ENCODE results near the gene CIAO2B.
"Not testable (repeated sequence)": the region's sequence is repeated elsewhere in the genome, so short reads cannot be mapped to it uniquely, and the experiment has no call there.

The CIAO2B gene

GRCh38 chr16:66903544-66904427 is 30.4 kb downstream of the CIAO2B start:
- no peak for DNase-seq (ENCODE audit: low spot score)

DNA sequence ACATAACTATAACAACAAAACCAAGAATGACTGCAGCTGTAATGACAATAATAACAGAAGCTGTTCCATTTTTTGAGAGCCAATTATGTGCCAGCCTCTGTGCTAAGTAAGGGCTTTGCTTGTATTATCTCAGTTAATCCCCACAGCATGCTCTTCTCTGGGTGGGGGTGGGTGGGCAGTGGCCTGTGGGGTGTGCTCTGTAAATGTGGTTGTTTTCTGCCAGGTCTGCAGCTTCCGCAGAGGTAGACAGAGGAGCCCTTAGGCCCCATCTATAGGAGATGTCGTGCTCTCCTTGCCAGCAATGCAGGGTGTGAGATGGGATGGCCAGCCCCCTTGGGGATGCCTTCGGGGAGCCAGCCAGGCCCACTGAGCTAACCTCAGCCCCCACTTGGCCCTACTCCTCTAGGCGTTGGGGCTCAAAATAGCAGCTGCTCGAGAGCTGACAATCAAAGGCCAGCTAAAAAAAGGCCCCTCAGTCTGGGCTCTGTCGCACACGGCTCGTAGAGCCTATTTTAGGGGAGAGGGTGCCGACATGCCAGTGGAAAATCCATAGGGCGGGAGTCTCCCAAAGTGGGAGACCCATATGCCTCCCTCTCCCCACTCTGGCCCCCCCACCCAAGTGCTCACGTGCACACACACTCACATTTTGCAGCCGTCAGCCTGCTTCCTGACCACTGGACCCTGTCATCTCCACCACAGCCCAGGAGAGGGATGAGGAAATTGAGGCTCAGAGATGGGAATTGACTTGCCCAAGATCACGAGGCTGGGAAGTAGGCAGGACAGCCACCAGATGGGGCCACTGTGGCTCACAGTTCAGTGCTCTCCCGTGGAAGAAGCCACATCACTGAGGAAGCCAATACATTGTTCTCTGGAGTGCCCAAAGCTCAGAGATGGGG is 31.3 kb downstream of the CIAO2B start:
- DNase-seq (ENCODE audit: low spot score): no peak

GRCh38 chr16:66901626-66902025 is 32.6 kb downstream of the CIAO2B start:
- peak; percentile 86 for DNase-seq (ENCODE audit: low spot score)

DNA sequence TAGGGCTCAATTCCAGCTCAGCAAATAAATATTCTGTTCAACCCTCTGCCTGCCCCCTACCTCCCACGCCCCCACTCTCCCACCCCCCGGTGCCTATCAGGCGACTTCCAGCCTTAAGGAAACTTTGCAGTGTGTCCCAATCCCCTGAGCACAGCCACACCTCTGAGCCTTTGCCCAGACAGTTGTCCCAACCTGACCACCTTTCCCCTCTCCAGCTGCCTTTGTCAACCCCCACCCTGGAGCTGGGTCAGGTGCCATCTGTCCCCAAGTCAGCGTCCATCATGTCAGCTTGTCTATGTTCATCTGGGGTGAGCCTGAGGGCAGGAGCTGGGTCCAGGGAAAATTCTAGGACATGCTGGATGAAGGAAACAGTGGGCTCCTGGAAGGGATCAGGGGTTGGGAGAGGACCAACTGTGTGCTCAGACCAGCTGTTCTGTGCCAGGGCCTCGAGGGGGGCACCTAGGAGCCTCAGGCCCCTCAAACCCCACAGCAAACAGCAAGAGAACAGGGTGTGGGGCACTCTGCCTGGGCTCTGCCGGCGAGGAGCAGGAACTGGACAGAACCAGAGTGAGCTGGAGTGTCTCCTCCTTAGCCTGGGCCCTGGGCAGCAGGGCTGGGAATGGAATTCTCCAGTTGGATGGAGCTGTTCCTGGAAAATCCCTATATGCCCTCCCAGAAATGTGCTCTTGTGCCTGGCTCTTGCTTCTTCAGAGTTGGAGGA is 33.3 kb downstream of the CIAO2B start:
- DNase-seq (ENCODE audit: low spot score): peak; percentile 79

DNA sequence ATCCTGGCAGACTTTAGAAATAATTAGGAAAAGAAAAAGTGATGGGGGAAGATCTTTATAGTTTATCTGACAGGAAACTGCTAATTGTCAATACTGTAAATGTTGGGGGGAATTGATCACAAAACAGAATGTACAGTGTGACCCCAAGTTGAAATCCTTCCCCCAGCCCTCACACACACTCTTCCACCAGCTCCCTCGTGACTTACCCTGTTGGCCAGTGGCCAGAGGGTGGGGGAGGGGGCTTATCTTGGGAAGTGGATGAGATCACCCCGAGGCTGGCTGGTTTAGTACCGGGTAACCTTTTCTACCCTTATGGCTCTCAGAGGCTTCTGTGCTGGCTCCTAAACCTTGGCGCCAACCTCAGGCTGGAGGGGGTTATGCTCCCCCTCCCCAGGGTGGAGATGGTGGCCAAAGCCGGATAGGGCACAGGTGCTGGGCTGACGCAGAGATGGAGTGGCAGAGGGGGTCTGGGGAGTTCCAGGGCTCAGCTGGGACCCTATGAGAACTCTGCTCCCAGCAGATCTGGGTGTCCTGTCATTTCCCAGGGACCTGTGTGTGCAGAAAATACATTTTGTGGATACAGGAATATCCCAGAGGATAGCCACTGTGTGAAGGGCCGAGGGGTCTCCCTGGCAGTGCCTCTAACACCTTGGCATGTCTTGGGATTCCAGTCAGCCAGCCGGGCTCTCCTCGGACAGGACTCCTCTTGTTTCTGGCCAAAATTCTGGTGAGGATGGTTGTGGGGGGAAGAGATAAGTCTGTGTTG is 34.1 kb downstream of the CIAO2B start:
- DNase-seq (ENCODE audit: low spot score): no peak

GRCh38 chr16:66899310-66899944 is 34.8 kb downstream of the CIAO2B start:
- DNase-seq (ENCODE audit: low spot score): no peak

- DNase-seq (ENCODE audit: low spot score): no peak
Measured at GRCh38 chr16:66898933-66899309, 35.3 kb downstream of the CIAO2B start.

- no peak for DNase-seq (ENCODE audit: low spot score)
Measured at GRCh38 chr16:66898207-66898606, 36.0 kb downstream of the CIAO2B start.

DNA sequence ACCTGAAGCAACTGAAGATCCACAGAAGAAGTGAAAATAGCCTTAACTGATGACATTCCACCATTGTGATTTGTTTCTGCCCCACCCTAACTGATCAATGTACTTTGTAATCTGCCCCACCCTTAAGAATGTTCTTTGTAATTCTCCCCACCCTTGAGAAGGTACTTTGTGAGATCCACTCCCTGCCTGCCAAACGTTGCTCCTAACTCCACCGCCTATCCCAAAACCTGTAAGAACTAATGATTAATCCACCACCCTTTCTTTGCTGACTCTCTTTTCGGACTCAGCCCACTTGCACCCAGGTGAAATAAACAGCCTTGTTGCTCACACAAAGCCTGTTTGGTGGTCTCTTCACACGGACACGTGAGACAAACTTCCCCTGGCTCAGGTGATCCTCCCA is 37.5 kb downstream of the CIAO2B start:
- not testable (repeated sequence) for DNase-seq (ENCODE audit: low spot score)

GRCh38 chr16:66895999-66896398 is 38.2 kb downstream of the CIAO2B start:
- DNase-seq (ENCODE audit: low spot score): no peak

GRCh38 chr16:66895689-66895979 is 38.6 kb downstream of the CIAO2B start:
- no peak for DNase-seq (ENCODE audit: low spot score)

DNA sequence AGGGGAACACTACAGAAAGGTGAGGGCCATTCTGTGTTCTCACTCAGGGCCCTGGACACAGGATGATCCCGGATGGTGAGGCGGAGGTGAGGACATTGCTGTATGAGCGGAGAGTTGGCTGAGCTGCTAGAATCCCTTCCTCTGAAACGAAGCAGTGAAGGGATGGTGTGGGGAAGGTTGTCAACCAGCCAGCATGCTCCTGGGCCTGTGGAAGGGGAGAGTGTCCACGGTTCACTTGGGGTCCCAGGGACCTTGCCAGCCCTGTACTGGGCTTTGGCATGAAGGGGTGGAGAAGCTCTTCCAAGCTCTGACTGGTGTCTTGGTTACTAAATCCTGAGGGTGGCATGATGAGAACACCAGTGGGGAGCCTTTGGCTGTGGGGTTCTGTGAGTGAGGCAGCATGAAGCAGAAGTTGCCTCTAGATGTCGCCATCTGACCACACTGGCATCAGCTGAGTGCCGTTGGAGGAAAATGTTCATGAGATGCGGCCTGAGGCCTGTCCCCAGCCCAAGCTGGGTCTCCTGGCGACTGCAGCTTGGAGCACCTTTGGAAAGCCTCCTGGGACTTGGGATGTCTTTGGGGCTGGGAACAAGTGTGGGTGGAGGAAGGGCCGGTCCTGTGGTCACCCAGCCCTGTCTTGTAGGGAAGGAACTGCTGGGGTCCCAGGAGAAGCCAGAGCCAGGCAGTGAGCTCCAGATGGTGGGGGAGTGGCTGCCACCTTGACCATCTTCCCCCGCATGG is 39.1 kb downstream of the CIAO2B start:
- peak; percentile 93 for DNase-seq (ENCODE audit: low spot score)

- no peak for DNase-seq (ENCODE audit: low spot score)
Measured at GRCh38 chr16:66894055-66894454, 40.1 kb downstream of the CIAO2B start.

DNA sequence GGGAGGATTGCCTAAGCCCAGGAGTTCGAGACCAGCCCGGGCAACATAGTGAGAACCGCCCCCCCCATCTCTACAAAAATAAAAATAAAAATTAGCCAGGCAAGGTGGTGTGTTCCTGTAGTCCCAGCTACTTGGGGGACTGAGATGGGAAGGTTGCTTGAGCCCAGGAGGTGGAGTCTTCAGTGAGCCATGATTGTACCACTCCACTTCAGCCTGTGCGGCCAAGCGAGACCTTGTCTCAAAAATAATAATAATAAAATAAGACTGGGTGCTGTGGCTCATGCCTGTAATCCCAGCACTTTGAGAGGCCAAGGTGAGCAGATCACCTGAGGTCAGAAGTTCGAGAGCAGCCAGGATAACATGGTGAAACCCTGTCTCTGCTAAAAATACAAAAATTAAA is 42.4 kb downstream of the CIAO2B start:
- DNase-seq (ENCODE audit: low spot score): no peak

GRCh38 chr16:66891360-66891759 is 42.8 kb downstream of the CIAO2B start:
- no peak for DNase-seq (ENCODE audit: low spot score)

- DNase-seq (ENCODE audit: low spot score): no peak
Measured at GRCh38 chr16:66890799-66891198, 43.4 kb downstream of the CIAO2B start.

- no peak for DNase-seq (ENCODE audit: low spot score)
Measured at GRCh38 chr16:66889622-66890021, 44.6 kb downstream of the CIAO2B start.

GRCh38 chr16:66888647-66889615 is 45.3 kb downstream of the CIAO2B start:
- DNase-seq (ENCODE audit: low spot score): no peak

GRCh38 chr16:66886914-66887313 is 47.3 kb downstream of the CIAO2B start:
- no peak for DNase-seq (ENCODE audit: low spot score)

All from cerebellar cortex (tissue), 1 donor.